ENCODE data around the gene ZNF239. TPM values are rescaled to one million over a fixed set of nuclear protein-coding genes. Genes with fewer than 3 reads are reported as not detected.
"Not testable (repeated sequence)": the region's sequence is repeated elsewhere in the genome, so short reads cannot be mapped to it uniquely, and the experiment has no call there.

Gene ZNF239
- total RNA-seq, 1 donor from 2014 or later = 2.2 TPM

DNA sequence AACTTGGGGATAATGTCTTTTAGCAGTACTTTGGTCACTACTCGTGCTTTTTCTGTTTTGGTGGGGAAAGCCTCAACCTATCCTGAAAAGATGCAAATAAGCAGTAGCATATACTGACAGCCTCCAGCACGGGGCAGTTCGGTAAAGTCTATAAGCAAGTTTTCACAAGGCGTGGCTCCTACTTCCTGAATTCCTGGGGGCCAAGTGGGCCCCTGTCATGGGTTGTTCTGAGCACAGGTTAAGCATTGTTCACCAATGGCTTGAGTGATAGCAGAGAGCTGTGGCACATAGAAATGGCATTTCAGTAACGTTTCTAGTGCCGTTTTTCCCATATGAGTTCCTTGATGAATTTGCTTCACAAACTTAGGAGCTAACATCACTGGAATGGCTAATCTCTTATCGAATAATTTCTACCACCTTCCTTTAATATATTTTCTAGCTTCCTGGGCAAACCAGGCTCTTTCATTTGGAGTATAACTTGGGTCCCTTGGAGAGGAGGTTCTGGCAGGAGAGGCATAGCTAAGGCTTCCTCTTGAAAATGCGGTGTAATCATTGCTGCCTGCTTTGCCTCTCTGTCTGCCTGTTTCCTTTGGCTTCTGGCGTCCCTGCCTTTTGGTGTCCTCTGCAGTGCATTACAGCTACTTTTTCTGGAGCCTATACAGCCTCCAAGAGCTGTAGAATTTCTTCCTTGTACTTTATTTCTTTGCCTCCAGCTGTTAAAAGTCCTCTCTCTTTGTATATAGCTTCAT lies 11.7 kb upstream of the ZNF239 start:
- intact Hi-C loops (cut with micrococcal nuclease) = no loop called here
- no peak for DNase-seq
- no peak for ATAC-seq

DNA sequence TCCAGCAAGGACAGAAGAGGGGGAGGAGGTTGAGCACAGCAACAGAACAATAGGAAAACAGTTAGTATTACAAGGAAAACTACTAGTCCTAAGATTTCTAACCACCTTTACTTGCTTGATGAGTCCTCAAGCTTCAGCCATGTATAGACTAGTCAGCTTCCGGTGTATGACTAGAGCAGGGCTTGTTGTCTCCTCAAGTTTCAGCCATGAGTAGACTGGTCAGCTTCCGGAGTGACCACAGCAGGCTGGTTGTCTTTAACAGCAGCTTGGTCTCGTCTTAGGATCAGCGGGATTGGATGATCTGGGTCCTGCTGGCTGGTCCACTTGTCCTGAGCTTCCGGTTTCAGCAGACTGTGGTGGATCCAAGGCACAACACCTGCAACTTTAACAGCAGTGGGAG lies 10.6 kb upstream of the ZNF239 start:
- ATAC-seq = no peak
- intact Hi-C loops (cut with micrococcal nuclease) = no loop called here

DNA sequence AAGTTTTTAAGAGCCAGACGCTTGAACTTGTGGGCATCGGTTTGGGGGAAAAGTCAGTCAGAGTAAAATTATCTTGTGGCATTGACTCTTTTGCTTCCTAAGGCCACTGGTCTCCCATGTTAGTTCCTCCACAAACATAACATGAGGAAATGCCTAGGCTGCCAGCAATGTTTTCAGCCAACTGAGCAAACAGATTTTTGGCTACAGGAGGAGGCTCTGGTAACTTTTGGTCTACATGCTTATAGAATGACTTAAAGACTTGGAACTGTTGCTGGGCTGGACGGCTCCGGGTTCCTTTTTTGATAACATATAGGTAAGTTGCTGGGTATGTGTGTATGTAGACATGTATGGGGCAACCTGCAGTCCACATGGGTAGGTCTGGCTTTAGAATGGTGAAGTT lies 9.6 kb upstream of the ZNF239 start:
- intact Hi-C loops (cut with micrococcal nuclease) = no loop called here
- DNase-seq = no peak
- no peak for ATAC-seq

More for the DNA sequence above, 10.6 kb upstream of the ZNF239 start:
- no peak for DNase-seq

DNA sequence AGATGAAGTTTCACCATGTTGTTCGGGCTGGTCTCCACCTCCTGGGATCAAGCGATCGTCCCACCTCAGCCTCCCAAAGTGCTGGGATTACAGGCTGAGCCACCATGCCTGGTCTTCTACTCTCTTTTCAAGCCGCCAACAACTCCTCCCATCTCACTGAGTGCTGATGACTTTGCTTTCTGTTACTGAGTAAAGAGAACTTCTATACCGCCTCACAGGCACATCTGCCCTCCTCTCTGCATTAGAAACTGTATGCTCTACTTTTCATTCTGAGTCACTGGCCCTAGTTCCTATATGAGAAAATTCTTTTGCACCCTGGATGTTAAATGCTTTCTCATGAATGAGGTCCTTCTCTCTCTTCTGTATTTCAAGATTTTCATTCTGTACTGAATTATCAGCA lies 2.2 kb upstream of the ZNF239 start:
- intact Hi-C loops (cut with micrococcal nuclease) = no loop called here
- DNase-seq (no peak), ATAC-seq (no peak)

DNA sequence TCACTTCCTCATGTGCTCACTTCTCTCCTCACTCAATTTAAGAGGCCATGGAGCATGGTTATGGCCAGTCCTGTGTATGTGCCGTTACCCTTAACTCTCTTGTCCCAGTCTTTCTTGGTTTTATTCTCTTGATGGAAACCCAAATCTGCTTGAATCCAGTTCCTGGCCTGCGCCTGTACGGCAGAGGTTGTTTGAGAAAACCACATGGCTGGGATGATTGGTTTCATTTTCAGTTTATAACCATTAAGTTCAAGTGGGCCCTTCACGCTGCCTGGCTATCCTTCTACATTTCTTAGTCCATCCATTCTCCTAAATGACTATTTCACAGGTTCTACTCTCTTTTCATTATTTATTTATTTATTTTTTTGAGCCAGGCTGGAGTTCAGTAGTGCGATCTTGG lies 1.6 kb upstream of the ZNF239 start:
- DNase-seq (no peak), ATAC-seq (no peak)
- intact Hi-C loops (cut with micrococcal nuclease) = no loop called here

DNA sequence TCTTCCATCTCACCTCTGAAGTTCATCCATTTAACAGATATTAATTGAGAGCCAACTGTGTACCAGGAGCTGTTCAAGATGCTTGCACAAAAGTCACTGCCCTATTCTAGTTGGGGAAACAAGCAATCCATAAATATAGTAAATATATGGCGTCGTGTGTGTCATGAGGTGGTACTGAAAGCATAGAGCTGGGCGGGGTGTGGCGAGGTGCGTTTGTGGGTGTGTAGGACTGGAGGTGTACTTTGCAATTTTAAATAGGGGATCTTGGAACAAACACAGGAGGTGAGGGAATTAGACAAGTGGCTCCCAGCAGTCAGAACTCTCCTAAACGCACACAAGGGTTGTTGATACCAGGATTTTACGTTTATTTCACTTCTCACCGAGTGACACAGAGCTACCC lies 490 bp upstream of the ZNF239 start:
- ATAC-seq (no peak), DNase-seq (no peak)
- intact Hi-C loops (cut with micrococcal nuclease) = no loop called here

DNA sequence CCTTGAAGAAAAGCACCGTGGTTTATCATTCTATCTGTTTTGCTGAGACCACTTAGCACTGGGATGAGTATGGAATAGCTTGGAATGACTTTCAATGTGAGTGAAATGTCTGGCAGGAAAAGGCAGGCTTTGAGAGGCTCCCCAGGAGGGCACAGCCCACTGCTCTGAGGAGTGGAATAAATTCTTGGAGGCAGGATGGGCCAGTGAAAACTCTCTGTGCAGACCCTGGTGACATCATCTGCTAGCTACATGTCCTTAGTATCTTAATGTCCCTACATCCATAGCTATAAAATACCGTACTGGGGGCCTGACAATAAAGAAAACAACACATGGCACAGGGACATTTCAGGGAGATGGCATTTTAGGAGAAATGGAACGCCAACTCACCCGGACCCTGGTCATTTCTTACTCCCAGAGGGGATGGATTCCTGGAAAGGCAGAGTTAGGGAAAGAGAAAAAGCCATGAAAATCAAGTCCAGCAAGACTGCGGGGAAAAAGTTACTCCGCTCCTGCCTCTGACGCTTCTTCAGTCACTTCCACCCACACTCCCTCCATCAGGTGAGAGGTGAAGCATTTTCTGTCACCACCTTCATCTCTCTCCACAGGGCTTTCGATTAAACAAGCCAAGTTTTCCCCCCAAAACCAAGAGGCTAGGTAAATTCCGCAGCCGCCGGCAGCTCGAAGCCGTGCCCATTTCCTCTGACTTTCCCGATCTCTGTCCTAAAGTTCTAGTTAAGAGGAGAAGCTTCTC lies 991 bp downstream of the ZNF239 start:
- ATAC-seq (no peak), DNase-seq (no peak)
- intact Hi-C loops (cut with micrococcal nuclease) = no loop called here

DNA sequence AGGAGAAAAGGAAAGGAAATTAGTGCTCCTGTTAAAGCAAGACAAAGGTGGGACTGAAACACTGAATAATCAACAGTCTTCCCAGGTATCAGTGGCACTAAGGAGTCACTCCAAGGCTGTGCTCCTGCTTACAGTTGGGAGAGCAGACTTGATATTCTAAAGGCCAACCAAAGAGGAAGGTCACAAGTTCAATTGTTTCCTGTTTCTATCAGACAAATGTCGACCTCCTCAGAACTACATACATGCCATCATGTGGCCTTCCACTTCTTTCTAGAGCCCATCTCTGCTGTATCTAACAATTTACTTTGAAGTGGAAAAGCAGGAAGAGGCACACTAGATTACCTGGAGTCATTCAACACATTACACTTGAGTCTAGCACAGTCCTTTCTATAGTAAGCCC lies 3.4 kb downstream of the ZNF239 start:
- intact Hi-C loops (cut with micrococcal nuclease) = no loop called here
- no peak for ATAC-seq
- DNase-seq = no peak

DNA sequence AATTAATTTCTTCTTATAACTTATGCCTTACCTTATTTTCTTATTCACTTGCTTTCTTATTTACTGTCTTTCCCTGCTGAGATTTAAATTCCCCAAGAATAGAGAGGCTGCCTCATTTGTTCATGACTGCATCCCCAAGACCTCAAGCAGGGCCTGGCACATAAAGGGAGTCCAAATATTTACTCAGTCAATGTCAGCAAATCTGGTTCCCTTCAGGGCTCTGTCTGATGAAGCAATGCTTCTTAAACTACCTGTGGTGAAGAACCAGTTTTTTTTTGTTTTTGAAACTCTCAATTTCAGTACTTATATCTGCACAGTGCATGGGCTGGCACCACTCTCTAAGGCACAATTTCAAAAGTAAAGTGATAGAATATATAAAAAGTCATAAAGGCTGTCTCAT lies 4.7 kb downstream of the ZNF239 start:
- no peak for ATAC-seq
- no peak for DNase-seq
- intact Hi-C loops (cut with micrococcal nuclease) = no loop called here

DNA sequence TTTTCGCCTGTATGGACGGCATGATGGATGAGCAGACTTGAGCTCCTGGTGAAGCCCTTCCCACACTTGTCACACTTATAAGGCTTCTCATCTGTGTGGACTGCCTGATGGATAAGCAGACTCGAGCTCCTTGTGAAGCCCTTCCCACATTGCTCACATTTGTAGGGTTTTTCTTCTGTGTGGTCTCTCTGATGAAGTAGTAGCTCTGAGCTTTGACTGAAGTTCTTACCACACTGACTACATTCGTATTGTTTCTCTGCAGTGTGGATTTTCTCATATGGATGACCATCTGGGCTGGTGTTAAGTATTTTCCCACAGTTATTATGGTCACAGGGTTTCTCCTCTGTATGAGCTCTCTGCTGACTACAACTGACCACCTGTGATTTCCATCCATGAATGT lies 17.2 kb downstream of the ZNF239 start:
- intact Hi-C loops (cut with micrococcal nuclease) = no loop called here
- ATAC-seq = no peak
- no peak for DNase-seq

DNA sequence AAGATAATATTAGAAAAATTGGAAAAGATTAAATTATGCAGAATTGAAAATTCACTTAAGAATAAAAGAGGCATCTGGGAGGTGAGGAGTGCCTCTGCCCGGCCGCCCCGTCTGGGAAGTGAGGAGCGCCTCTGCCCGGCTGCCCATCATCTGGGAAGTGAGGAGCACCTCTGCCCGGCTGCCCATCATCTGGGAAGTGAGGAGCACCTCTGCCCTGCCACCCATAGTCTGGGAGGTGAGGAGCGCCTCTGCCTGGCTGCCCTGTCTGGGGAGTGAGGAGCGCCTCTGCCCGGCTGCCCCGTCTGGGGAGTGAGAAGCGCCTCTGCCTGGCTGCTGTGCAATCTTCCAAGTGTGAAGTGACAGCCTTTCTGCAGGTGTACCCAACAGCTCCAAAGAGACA lies 30.7 kb downstream of the ZNF239 start:
- ATAC-seq; intact Hi-C loops (cut with micrococcal nuclease); DNase-seq: not testable (repeated sequence)

DNA sequence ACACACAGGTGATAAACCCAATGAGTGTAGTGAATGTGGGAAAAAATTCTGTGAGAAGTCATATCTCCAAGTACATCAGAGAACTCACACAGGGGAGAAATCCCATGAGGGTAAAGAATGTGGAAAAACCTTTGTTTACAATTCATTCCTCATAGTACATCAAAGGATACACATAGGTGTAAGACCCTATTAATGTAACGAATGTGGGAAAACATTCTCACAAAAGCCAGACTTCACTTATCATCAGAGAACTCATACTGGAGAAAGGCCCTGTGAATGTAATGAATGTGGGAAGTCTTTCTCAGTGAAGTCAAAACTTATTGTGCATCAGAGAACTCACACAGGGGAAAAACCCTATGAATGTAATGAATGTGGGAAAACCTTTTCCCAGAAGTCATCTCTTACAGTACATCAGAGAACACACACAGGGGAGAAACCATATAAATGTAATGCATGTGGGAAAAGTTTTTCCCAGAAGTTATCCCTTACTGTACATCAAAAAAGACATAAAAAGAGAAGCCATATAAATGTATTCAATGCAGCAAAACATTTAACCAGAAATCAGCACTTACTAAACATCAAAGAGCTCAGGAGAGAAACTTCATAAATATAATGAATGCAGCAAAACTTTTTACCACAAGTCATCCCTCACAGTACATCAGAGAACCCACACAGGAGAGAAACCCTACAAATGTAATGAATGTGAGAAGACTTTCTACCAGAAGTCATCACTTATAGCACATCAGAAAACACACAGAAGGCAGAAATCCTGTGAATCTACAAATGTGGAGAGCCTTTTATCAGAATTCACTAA lies 49.8 kb downstream of the ZNF239 start:
- DNase-seq (no peak), ATAC-seq (no peak)
- intact Hi-C loops (cut with micrococcal nuclease) = no loop called here

Other genes with a start within 250 kb of the ZNF239 start
- gene FXYD4, start 203.0 kb downstream of the ZNF239 start, total RNA-seq = not detected
- gene HNRNPF, start 165.4 kb downstream of the ZNF239 start, total RNA-seq = 77.3 TPM
- 1.9 TPM for gene ZNF487, start 137.5 kb downstream of the ZNF239 start, total RNA-seq
- 1.1 TPM for gene ZNF485, start 31.8 kb upstream of the ZNF239 start, total RNA-seq
- gene ZNF32, start 74.3 kb upstream of the ZNF239 start, total RNA-seq = 47.1 TPM

All from left ventricle myocardium superior (tissue), 1 donor.